ENCODE data around the gene BIRC7. TPM values are rescaled to one million over a fixed set of nuclear protein-coding genes. Genes with fewer than 3 reads are reported as not detected.

The BIRC7 gene
- total and polyA plus RNA-seq, 10 donors, result 0.40 to 2.9 (median 1.2) TPM; not detected in 2

- intact Hi-C loops (cut with DNase I; ENCODE audit: low total_unique reads), result no loop called here
- WGBS, 5 donors, result 83 to 94% (median 88%) methylated on average over 4 of the region's 4 CpGs
- Histone ChIP-seq H3K36me3 (no peaks in the 10 kb centered on the region), H3K27ac (no peak overlapping the region), H3K9me3 (no peaks in the 10 kb centered on the region), H3K4me3 (no peak overlapping the region), H3K4me1 (peaks cover 7 to 25% (median 22%) of the 10 kb centered on the region in 6 donors), H3K27me3 (replicated peaks in 1 of 7) (peaks cover 3 to 95% (median 61%) of the 10 kb centered on the region in 7 donors)
- TF ChIP-seq POLR2AphosphoS5 (IDR thresholded peaks at IDR 0.05), result no peak
- TF ChIP-seq CTCF (IDR thresholded peaks at IDR 0.05 in 8 of 11, conservative IDR thresholded peaks at IDR 0.05 in 3 of 11), result no peak
- TF ChIP-seq POLR2A (IDR thresholded peaks at IDR 0.05), result no peak
- no peak for DNase-seq
Measured at GRCh38 chr20:63256954-63257353, 21.2 kb downstream of the BIRC7 start.

GRCh38 chr20:63257629-63258028 lies 21.9 kb downstream of the BIRC7 start:
- no peaks in the 10 kb centered on the region for H3K36me3 ChIP-seq
- peaks cover 3 to 95% (median 54%) of the 10 kb centered on the region in 7 donors for H3K27me3 ChIP-seq (replicated peaks in 1 of 7)
- H3K9me3 ChIP-seq, result no peaks in the 10 kb centered on the region
- H3K27ac ChIP-seq, result no peak overlapping the region
- whole genome bisulfite sequencing, 5 donors, result 85 to 93% (median 89%) methylated on average over 13 of the region's 13 CpGs
- DNase-seq, result no peak
- intact Hi-C loops (cut with DNase I; ENCODE audit: low total_unique reads), result no loop called here
- no peak overlapping the region for H3K4me3 ChIP-seq
- peaks cover 7 to 26% (median 22%) of the 10 kb centered on the region in 6 donors for H3K4me1 ChIP-seq
- TF ChIP-seq POLR2AphosphoS5 (IDR thresholded peaks at IDR 0.05) (no peak), CTCF (IDR thresholded peaks at IDR 0.05 in 8 of 11, conservative IDR thresholded peaks at IDR 0.05 in 3 of 11) (no peak)

GRCh38 chr20:63258781-63259180 lies 23.1 kb downstream of the BIRC7 start:
- H3K27ac ChIP-seq, result no peak overlapping the region
- no peaks in the 10 kb centered on the region for H3K36me3 ChIP-seq
- H3K9me3 ChIP-seq, result no peaks in the 10 kb centered on the region
- H3K4me3 ChIP-seq, result no peak overlapping the region
- DNase-seq, result no peak
- H3K4me1 ChIP-seq, result peaks cover 0 to 14% (median 11%) of the 10 kb centered on the region in 6 donors
- intact Hi-C loops (cut with DNase I; ENCODE audit: low total_unique reads), result no loop called here
- TF ChIP-seq POLR2A (IDR thresholded peaks at IDR 0.05) (no peak), POLR2AphosphoS5 (IDR thresholded peaks at IDR 0.05) (no peak), CTCF (IDR thresholded peaks at IDR 0.05 in 8 of 11, conservative IDR thresholded peaks at IDR 0.05 in 3 of 11) (no peak)
- H3K27me3 ChIP-seq (replicated peaks in 1 of 7), result peaks cover 3 to 95% (median 48%) of the 10 kb centered on the region in 7 donors
- 53 to 62% (median 57%) methylated on average over 8 of the region's 8 CpGs for WGBS, 5 donors

- intact Hi-C loops (cut with DNase I; ENCODE audit: low total_unique reads), result no loop called here
Measured at GRCh38 chr20:63259734-63260460, 24.2 kb downstream of the BIRC7 start.

More at GRCh38 chr20:63259734-63260460, 24.2 kb downstream of the BIRC7 start:
- 73 to 89% (median 78%) methylated on average over 7 to 25 of the region's 25 CpGs for WGBS, 5 donors
- peaks cover 0 to 3% (median 1%) of the 10 kb centered on the region in 6 donors for H3K4me1 ChIP-seq
- H3K36me3 ChIP-seq, result no peaks in the 10 kb centered on the region
- peaks cover 3 to 95% (median 37%) of the 10 kb centered on the region in 7 donors for H3K27me3 ChIP-seq (replicated peaks in 1 of 7)
- no peak overlapping the region for H3K27ac ChIP-seq
- TF ChIP-seq POLR2AphosphoS5 (IDR thresholded peaks at IDR 0.05) (no peak), CTCF (IDR thresholded peaks at IDR 0.05 in 8 of 11, conservative IDR thresholded peaks at IDR 0.05 in 3 of 11) (no peak), POLR2A (IDR thresholded peaks at IDR 0.05) (no peak)
- no peaks in the 10 kb centered on the region for H3K9me3 ChIP-seq
- no peak overlapping the region for H3K4me3 ChIP-seq
- DNase-seq, result no peak
